ENCODE data around the gene PPM1E.

DNA sequence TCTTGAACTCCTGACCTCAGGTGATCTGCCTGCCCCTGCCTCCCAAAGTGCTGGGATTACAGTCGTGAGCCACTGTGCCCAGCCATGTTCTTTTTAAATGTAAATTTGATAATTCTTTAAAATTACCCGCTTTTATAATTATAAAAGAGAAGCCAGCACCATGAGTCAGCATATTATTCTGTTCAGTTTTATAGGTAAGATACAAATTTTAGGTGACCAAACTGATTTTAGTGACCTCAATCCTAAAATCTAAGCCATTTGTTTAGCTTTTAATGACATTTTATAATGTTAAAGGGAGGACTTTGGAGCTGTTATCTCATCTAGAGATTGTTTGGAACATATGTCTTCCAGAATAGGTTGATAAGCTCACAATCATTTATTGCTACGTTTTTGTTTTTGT lies 20.8 kb upstream of the PPM1E start:
- TF ChIP-seq, protein P1, sequence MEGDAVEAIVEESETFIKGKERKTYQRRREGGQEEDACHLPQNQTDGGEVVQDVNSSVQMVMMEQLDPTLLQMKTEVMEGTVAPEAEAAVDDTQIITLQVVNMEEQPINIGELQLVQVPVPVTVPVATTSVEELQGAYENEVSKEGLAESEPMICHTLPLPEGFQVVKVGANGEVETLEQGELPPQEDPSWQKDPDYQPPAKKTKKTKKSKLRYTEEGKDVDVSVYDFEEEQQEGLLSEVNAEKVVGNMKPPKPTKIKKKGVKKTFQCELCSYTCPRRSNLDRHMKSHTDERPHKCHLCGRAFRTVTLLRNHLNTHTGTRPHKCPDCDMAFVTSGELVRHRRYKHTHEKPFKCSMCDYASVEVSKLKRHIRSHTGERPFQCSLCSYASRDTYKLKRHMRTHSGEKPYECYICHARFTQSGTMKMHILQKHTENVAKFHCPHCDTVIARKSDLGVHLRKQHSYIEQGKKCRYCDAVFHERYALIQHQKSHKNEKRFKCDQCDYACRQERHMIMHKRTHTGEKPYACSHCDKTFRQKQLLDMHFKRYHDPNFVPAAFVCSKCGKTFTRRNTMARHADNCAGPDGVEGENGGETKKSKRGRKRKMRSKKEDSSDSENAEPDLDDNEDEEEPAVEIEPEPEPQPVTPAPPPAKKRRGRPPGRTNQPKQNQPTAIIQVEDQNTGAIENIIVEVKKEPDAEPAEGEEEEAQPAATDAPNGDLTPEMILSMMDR (IDR thresholded peaks at IDR 0.05), result no peak
- TF ChIP-seq POLR2A (IDR thresholded peaks at IDR 0.05) (no peak), POLR2AphosphoS5 (IDR thresholded peaks at IDR 0.05) (no peak)

Measured in breast epithelium (tissue), 3 donors.